PC-9 (cell line): ENCODE measurements around the gene PITPNM1.

Experiments
- CTCF ChIP-seq: fragments of 200-600 bp; sonication (generic); conservative IDR thresholded peaks from 2 replicates; pipeline ENCODE4 v1.6.1; 2017; ENCODE audit warnings: mixed run types, antibody characterized with exemption, mild to moderate bottlenecking, moderate library complexity
- EZH2 ChIP-seq: fragments of 200-600 bp; sonication (generic); IDR thresholded peaks from 2 replicates; pipeline ENCODE4 v1.8.0; 2017; ENCODE audit warnings: antibody characterized with exemption, low read depth

GRCh38 chr11:67539550-67539949 lies 34.4 kb upstream of the PITPNM1 start:
- TF ChIP-seq CTCF: no peak
- no peak for TF ChIP-seq EZH2
